H9 (cell line): ENCODE results near the gene KPNA1. TPM values are rescaled to one million over a fixed set of nuclear protein-coding genes. Genes with fewer than 3 reads are reported as not detected.

ENCODE experiments used
- DNase-seq: peaks from one replicate; pipeline ENCODE4 v3.0.0-alpha.2; 2017
- H2AFZ ChIP-seq: one replicate; pipeline ENCODE4 v1.6.1; 2013; ENCODE audit warnings: mild to moderate bottlenecking, low read length, control low read depth, moderate library complexity
- H2AK5ac ChIP-seq: 2 replicates; pipeline ENCODE4 v1.6.1; 2013; ENCODE audit warnings: low read length, control low read depth, mixed read lengths; ENCODE audit not compliant: insufficient read length
- H2BK120ac ChIP-seq: one replicate; pipeline ENCODE4 v1.6.1; 2013; ENCODE audit warnings: low read depth, mild to moderate bottlenecking, low read length, control low read depth, inconsistent platforms; ENCODE audit not compliant: poor library complexity, severe bottlenecking
- H2BK12ac ChIP-seq: 2 replicates; pipeline ENCODE4 v1.6.1; 2013; ENCODE audit warnings: low read length, control low read depth, mixed read lengths, low read depth; ENCODE audit not compliant: insufficient read length
- H2BK15ac ChIP-seq: 2 replicates; pipeline ENCODE4 v1.6.1; 2013; ENCODE audit warnings: low read depth, low read length, control low read depth
- H2BK20ac ChIP-seq: one replicate; pipeline ENCODE4 v1.6.1; 2013; ENCODE audit warnings: low read depth, mild to moderate bottlenecking, low read length, control low read depth, inconsistent platforms; ENCODE audit not compliant: poor library complexity, severe bottlenecking
- H2BK5ac ChIP-seq: 2 replicates; pipeline ENCODE4 v1.6.1; 2013; ENCODE audit warnings: low read length, control low read depth, mixed read lengths; ENCODE audit not compliant: insufficient read length
- H3K14ac ChIP-seq: 2 replicates; pipeline ENCODE4 v1.6.1; 2013; ENCODE audit warnings: low read length, control low read depth; ENCODE audit not compliant: insufficient read depth
- H3K18ac ChIP-seq: 2 replicates; pipeline ENCODE4 v1.6.1; 2013; ENCODE audit warnings: low read depth, mild to moderate bottlenecking, mixed read lengths, low read length, control low read depth; ENCODE audit not compliant: insufficient read length
- H3K23ac ChIP-seq: 2 replicates; pipeline ENCODE4 v1.6.1; 2013; ENCODE audit warnings: low read length, control low read depth, mixed read lengths, low read depth; ENCODE audit not compliant: insufficient read length
- H3K23me2 ChIP-seq: 2 replicates; pipeline ENCODE4 v1.6.1; 2013; ENCODE audit warnings: low read depth, mild to moderate bottlenecking, mixed read lengths, low read length, control low read depth; ENCODE audit not compliant: insufficient read length, poor library complexity, severe bottlenecking
- H3K27ac ChIP-seq: 2 replicates; pipeline ENCODE4 v1.5.1; 2013; ENCODE audit warnings: low read length, control low read depth, mixed read lengths, low read depth; ENCODE audit not compliant: insufficient read length
- H3K27me3 ChIP-seq: 2 replicates; pipeline ENCODE4 v1.6.1; 2013; ENCODE audit warnings: low read length, control low read depth, inconsistent platforms; ENCODE audit not compliant: insufficient read depth
- H3K4ac ChIP-seq: 2 replicates; pipeline ENCODE4 v1.6.1; 2013; ENCODE audit warnings: low read depth, mild to moderate bottlenecking, control low read depth, inconsistent platforms, low read length, moderate library complexity
- H3K4me1 ChIP-seq: 2 replicates; pipeline ENCODE4 v1.6.1; 2013; ENCODE audit warnings: low read length, control low read depth, inconsistent platforms; ENCODE audit not compliant: insufficient read depth
- H3K4me2 ChIP-seq: 2 replicates; pipeline ENCODE4 v1.6.1; 2013; ENCODE audit warnings: low read length, control low read depth, mixed read lengths; ENCODE audit not compliant: insufficient read length, insufficient read depth
- H3K56ac ChIP-seq: 2 replicates; pipeline ENCODE4 v1.6.1; 2013; ENCODE audit warnings: low read depth, mild to moderate bottlenecking, mixed read lengths, low read length, control low read depth; ENCODE audit not compliant: insufficient read length
- H3K79me1 ChIP-seq: 2 replicates; pipeline ENCODE4 v1.6.1; 2013; ENCODE audit warnings: low read depth, mild to moderate bottlenecking, moderate library complexity, low read length, control low read depth, inconsistent platforms; ENCODE audit not compliant: insufficient read depth, poor library complexity, severe bottlenecking
- H3K79me2 ChIP-seq: 2 replicates; pipeline ENCODE4 v1.6.1; 2013; ENCODE audit warnings: low read length, control low read depth, inconsistent platforms; ENCODE audit not compliant: insufficient read depth
- H3K9ac ChIP-seq: 2 replicates; pipeline ENCODE4 v1.6.1; 2013; ENCODE audit warnings: low read length, control low read depth, mixed read lengths; ENCODE audit not compliant: insufficient read length; ENCODE audit errors: extremely low read depth
- H3K9me3 ChIP-seq: one replicate; pipeline ENCODE4 v1.6.1; 2013; ENCODE audit warnings: low read depth, low read length, inconsistent platforms; ENCODE audit not compliant: control insufficient read depth
- H3T11ph ChIP-seq: one replicate; pipeline ENCODE4 v1.6.1; 2013; ENCODE audit warnings: mild to moderate bottlenecking, low read length, control low read depth, inconsistent platforms
- H4K20me1 ChIP-seq: one replicate; pipeline ENCODE4 v1.6.1; 2013; ENCODE audit not compliant: control insufficient read depth, insufficient read length, insufficient read depth
- H4K5ac ChIP-seq: 2 replicates; pipeline ENCODE4 v1.6.1; 2013; ENCODE audit warnings: low read depth, mild to moderate bottlenecking, mixed read lengths, low read length, control low read depth; ENCODE audit not compliant: insufficient read length
- H4K8ac ChIP-seq: replicated peaks from 2 replicates; pipeline ENCODE4 v1.6.1; 2013; ENCODE audit warnings: low read length, control low read depth, mixed read lengths, low read depth; ENCODE audit not compliant: insufficient read length
- H4K91ac ChIP-seq: 2 replicates; pipeline ENCODE4 v1.6.1; 2013; ENCODE audit warnings: low read depth, mild to moderate bottlenecking, moderate library complexity, mixed read lengths, low read length, control low read depth; ENCODE audit not compliant: insufficient read length
- H3K27ac Mint-ChIP-seq, 3 experiments: 2 replicates in 2 of 3; 3 replicates in 1 of 3; pipeline ENCODE4 v1.8.0; 2020 to 2021; ENCODE audit warnings: mixed read lengths in 3 of 3, mild to moderate bottlenecking in 1 of 3, moderate library complexity in 1 of 3
- H3K27me3 Mint-ChIP-seq: 2 replicates; pipeline ENCODE4 v1.8.0; 2021; ENCODE audit warnings: low read depth, mild to moderate bottlenecking, moderate library complexity, mixed read lengths
- H3K36me3 Mint-ChIP-seq, 3 experiments: 2 replicates in 2 of 3; 3 replicates in 1 of 3; pipeline ENCODE4 v1.8.0; 2020 to 2021; ENCODE audit warnings: low read depth in 3 of 3, mixed read lengths in 3 of 3; ENCODE audit not compliant: insufficient read depth in 1 of 3
- H3K4me1 Mint-ChIP-seq, 2 experiments: 2 replicates each; pipeline ENCODE4 v1.8.0; 2020; ENCODE audit warnings: mixed read lengths in 2 of 2
- H3K4me3 Mint-ChIP-seq, 2 experiments: 2 replicates in 1 of 2; 3 replicates in 1 of 2; pipeline ENCODE4 v1.8.0; 2020 to 2021; ENCODE audit warnings: mild to moderate bottlenecking in 2 of 2, mixed read lengths in 2 of 2, moderate library complexity in 1 of 2
- H3K9me3 Mint-ChIP-seq, 2 experiments: 2 replicates in 1 of 2; 3 replicates in 1 of 2; pipeline ENCODE4 v1.8.0; 2020; ENCODE audit warnings: mild to moderate bottlenecking in 2 of 2, mixed read lengths in 2 of 2, moderate library complexity in 1 of 2
- WGBS: extraction: QIAGEN DNeasy Blood & Tissue Kit; methylation state at CpG from one replicate; pipeline ENCODE4 v1.1.7; 2013; ENCODE audit warnings: missing lambda C conversion rate, low lambda C conversion rate, mixed read lengths; ENCODE audit not compliant: insufficient read length; ENCODE audit errors: extremely low coverage; 5-methylcytosine and 5-hydroxymethylcytosine counted together
- long read RNA-seq: library from polyadenylated mRNA; unstranded; transcript quantifications from one replicate; pipeline ENCODE4 v2.0.0, GENCODE V29; 2020
- total RNA-seq: library from RNA; stranded (reverse); gene quantifications from 2 replicates; pipeline ENCODE4 v1.2.1, GENCODE V29; 2021
- TF ChIP-seq, protein P1 (sequence below): fragments of 200-600 bp; sonication (generic); conservative IDR thresholded peaks from 3 replicates; pipeline ENCODE4 v1.8.0; 2021; ENCODE audit warnings: antibody characterized with exemption, mild to moderate bottlenecking

Gene KPNA1
- total RNA-seq: 71.7 and 71.8 TPM in 2 replicates
- long read RNA-seq, full-length matches to known transcripts: 360 of 464 reads
- long read RNA-seq, partial matches to known transcripts: 26 of 464 reads
- long read RNA-seq, other reads (novel, unspliced or antisense): 78 of 464 reads

DNA sequence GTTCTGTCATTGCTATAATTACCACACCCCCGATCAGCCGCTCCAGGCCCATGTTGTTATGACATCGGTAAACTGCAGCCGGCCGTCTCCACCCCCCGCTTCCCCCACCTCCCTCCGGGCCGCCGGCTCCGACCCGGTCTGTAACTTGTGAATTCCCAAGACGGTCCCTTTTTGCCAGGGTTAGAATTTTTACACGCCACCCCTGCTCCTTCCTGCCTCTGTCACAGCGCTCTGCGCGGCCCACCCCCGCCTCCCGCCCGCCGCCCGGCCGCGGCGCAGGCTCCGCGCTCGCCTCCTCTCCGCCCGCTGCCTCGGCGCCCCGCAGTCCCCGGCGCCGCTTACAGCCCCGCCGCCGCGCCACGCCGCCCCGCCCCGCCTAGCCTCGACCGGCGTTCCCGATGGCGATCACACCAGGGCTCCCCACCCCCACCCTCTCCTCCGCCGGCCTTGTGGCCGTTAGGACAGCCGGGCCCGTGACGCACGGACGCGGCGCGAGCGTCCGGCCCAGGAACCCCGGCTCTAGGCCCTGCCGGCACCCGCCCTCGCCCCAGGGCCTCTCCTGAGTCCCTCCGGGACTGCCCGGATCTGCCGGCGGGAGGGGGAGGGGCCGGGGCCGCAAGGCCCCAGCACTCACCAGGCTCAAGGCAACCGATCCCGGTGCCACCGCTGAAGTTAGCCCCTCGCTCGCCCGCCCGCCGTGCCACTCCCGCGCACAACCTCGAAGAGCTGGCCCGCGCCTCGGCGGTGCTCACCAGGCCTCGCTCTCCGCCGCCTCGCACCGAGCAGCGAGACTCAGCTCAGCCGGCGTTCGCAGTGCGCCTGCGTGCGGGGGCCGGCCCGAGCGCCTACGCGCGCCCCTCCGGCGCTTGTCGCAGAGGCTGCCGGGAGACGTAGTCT is at the start of gene KPNA1:
Gene KPNA1, minus strand, starts transcription at position 817 of the 897 bp plus-strand sequence. CDS start 18,374 bp downstream, outside the sequence.
- peak within 1 kb of the TSS; percentile 83 for H3K9ac ChIP-seq
- no peak within 1 kb of the TSS for H3K27ac ChIP-seq
- H3K4me1 ChIP-seq: no peaks in the 10 kb centered on the region; the same call in 1 of the 2 replicates
- peaks cover 3% of the 10 kb centered on the region for H3K79me1 ChIP-seq
- peak; percentile 92 for DNase-seq
- peak within 1 kb of the TSS; percentile 83 for H3K23ac ChIP-seq
- Mint-ChIP-seq H3K4me1 (peaks cover 38 to 41% of the 10 kb centered on the region in 2 experiments), H3K27ac (peak within 1 kb of the TSS; percentile 2 to 93 (median 64); a peak in 4 of 7 replicates), H3K36me3 (no peaks in the 10 kb centered on the region), H3K4me3 (peak within 1 kb of the TSS; percentile 80 to 92), H3K27me3 (no peaks in the 10 kb centered on the region; the same call in 1 of the 2 replicates), H3K9me3 (peaks cover 0 to 3% of the 10 kb centered on the region in 2 experiments; a peak in 2 of 5 replicates)
- no peak within 1 kb of the TSS for H2BK15ac ChIP-seq
- H2AK5ac ChIP-seq: no peak within 1 kb of the TSS
- H4K8ac ChIP-seq: no peak within 1 kb of the TSS
- H4K20me1 ChIP-seq: no peaks in the 10 kb centered on the region
- TF ChIP-seq, protein P1, sequence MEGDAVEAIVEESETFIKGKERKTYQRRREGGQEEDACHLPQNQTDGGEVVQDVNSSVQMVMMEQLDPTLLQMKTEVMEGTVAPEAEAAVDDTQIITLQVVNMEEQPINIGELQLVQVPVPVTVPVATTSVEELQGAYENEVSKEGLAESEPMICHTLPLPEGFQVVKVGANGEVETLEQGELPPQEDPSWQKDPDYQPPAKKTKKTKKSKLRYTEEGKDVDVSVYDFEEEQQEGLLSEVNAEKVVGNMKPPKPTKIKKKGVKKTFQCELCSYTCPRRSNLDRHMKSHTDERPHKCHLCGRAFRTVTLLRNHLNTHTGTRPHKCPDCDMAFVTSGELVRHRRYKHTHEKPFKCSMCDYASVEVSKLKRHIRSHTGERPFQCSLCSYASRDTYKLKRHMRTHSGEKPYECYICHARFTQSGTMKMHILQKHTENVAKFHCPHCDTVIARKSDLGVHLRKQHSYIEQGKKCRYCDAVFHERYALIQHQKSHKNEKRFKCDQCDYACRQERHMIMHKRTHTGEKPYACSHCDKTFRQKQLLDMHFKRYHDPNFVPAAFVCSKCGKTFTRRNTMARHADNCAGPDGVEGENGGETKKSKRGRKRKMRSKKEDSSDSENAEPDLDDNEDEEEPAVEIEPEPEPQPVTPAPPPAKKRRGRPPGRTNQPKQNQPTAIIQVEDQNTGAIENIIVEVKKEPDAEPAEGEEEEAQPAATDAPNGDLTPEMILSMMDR: no peak
- H3K18ac ChIP-seq: peak within 1 kb of the TSS; percentile 93
- no peak within 1 kb of the TSS for H4K91ac ChIP-seq
- H3K4me2 ChIP-seq: peak within 1 kb of the TSS; percentile 99
- H3K4ac ChIP-seq: no peak within 1 kb of the TSS
- peak within 1 kb of the TSS; percentile 62 for H2BK12ac ChIP-seq
- H2BK120ac ChIP-seq: peak within 1 kb of the TSS; percentile 90
- peak within 1 kb of the TSS; percentile 58 for H2BK5ac ChIP-seq
- H2BK20ac ChIP-seq: no peak within 1 kb of the TSS
- H3K23me2 ChIP-seq: peaks cover 11% of the 10 kb centered on the region
- peak within 1 kb of the TSS; percentile 4 for H2AFZ ChIP-seq
- no CpG with 5 or more reads among the region's 109 CpGs for WGBS
- H3K9me3 ChIP-seq: no peaks in the 10 kb centered on the region
- no peaks in the 10 kb centered on the region for H3K27me3 ChIP-seq
- H3T11ph ChIP-seq: no peak within 1 kb of the TSS
- H3K79me2 ChIP-seq: peaks cover 18% of the 10 kb centered on the region; the same call in 1 of the 2 replicates
- H3K14ac ChIP-seq: peak within 1 kb of the TSS; percentile 93
- no peak within 1 kb of the TSS for H3K56ac ChIP-seq
- no peak within 1 kb of the TSS for H4K5ac ChIP-seq
